Gastrocnemius medialis (tissue), 4 donors: ENCODE measurements around the gene IFITM10.

ENCODE experiments used
- CTCF ChIP-seq, 5 experiments: fragments of 450-650 bp in 3 of 5; fragments of 200-600 bp in 2 of 5; sonication (generic) in 2 of 5; IDR thresholded peaks in 4 of 5; conservative IDR thresholded peaks in 1 of 5; 1 replicate in 4 of 5; 2 replicates in 1 of 5; pipeline ENCODE4 v1.5.1; 2016 to 2019; ENCODE audit warnings: antibody characterized with exemption in 5 of 5, mild to moderate bottlenecking in 3 of 5, moderate library complexity in 3 of 5
- POLR2A ChIP-seq, 2 donors: fragments of 450-650 bp; IDR thresholded peaks; one replicate each; pipeline ENCODE4 v1.6.1; 2017; ENCODE audit warnings: antibody characterized with exemption in 2 of 2, mild to moderate bottlenecking in 2 of 2, moderate library complexity in 2 of 2

- TF ChIP-seq CTCF (IDR thresholded peaks at IDR 0.05 in 4 of 5, conservative IDR thresholded peaks at IDR 0.05 in 1 of 5) (no peak), POLR2A (IDR thresholded peaks at IDR 0.05) (no peak)
Observed at GRCh38 chr11:1733716-1734640, 16.4 kb downstream of the IFITM10 start.
